Cerebellar nuclear complex (tissue), 1 donor: Measurements from ENCODE around the gene RFX3.
A peak's percentile ranks its signal among the peaks of the same experiment; 100 is the strongest.

ENCODE experiments used
- DNase-seq, 2 experiments: peaks; one replicate each; lab custom pipeline; 2025; lab: John Stamatoyannopoulos, UW

RFX3 gene

GRCh38 chr9:3475300-3476020 is 50.3 kb downstream of the RFX3 start:
- DNase-seq, result no peak

GRCh38 chr9:3474821-3475220 is 51.0 kb downstream of the RFX3 start:
- no peak for DNase-seq

- no peak for DNase-seq
Measured at GRCh38 chr9:3473405-3473804, 52.4 kb downstream of the RFX3 start.

GRCh38 chr9:3471883-3472282 is 53.9 kb downstream of the RFX3 start:
- DNase-seq, result no peak

GRCh38 chr9:3468421-3469205 is 57.2 kb downstream of the RFX3 start:
- no peak for DNase-seq

- DNase-seq, result peak in 1 of 2 experiments; percentile 3
Measured at GRCh38 chr9:3467593-3468219, 58.1 kb downstream of the RFX3 start.

GRCh38 chr9:3464033-3464638 is 61.7 kb downstream of the RFX3 start:
- no peak for DNase-seq

- no peak for DNase-seq
Measured at GRCh38 chr9:3458806-3459475, 66.9 kb downstream of the RFX3 start.

GRCh38 chr9:3457175-3457574 is 68.6 kb downstream of the RFX3 start:
- DNase-seq, result no peak

GRCh38 chr9:3455717-3456116 is 70.1 kb downstream of the RFX3 start:
- DNase-seq, result no peak

- DNase-seq, result no peak
Measured at GRCh38 chr9:3455094-3455493, 70.7 kb downstream of the RFX3 start.

GRCh38 chr9:3451956-3452355 is 73.8 kb downstream of the RFX3 start:
- no peak for DNase-seq

- DNase-seq, result no peak
Measured at GRCh38 chr9:3447788-3448187, 78.0 kb downstream of the RFX3 start.

GRCh38 chr9:3447143-3447542 is 78.7 kb downstream of the RFX3 start:
- DNase-seq, result no peak

- no peak for DNase-seq
Measured at GRCh38 chr9:3446313-3446712, 79.5 kb downstream of the RFX3 start.

GRCh38 chr9:3444016-3444415 is 81.8 kb downstream of the RFX3 start:
- DNase-seq, result no peak

GRCh38 chr9:3441197-3441816 is 84.5 kb downstream of the RFX3 start:
- DNase-seq, result no peak

GRCh38 chr9:3436629-3437420 is 89.0 kb downstream of the RFX3 start:
- DNase-seq, result no peak

- DNase-seq, result no peak
Measured at GRCh38 chr9:3435732-3436131, 90.1 kb downstream of the RFX3 start.

GRCh38 chr9:3434594-3434993 is 91.2 kb downstream of the RFX3 start:
- no peak for DNase-seq

- DNase-seq, result no peak
Measured at GRCh38 chr9:3433754-3434153, 92.0 kb downstream of the RFX3 start.
